Testis (tissue), 3 donors: ENCODE data around the gene CACNB4. TPM values are rescaled to one million over a fixed set of nuclear protein-coding genes. Genes with fewer than 3 reads are reported as not detected.

Source experiments
- DNase-seq: peaks from one replicate; pipeline ENCODE4 v3.0.0-alpha.2; 2019
- H3K27ac ChIP-seq, 2 donors: fragments of 200-600 bp; sonication (generic); one replicate each; pipeline ENCODE4 v1.5.1; 2019
- H3K27me3 ChIP-seq: fragments of 200-600 bp; sonication (generic); one replicate; pipeline ENCODE4 v1.5.1; 2019
- H3K36me3 ChIP-seq: fragments of 200-600 bp; sonication (generic); one replicate; pipeline ENCODE4 v1.5.1; 2017; ENCODE audit warnings: low read depth; ENCODE audit errors: missing control alignments
- H3K4me1 ChIP-seq: fragments of 200-600 bp; sonication (generic); one replicate; pipeline ENCODE4 v1.5.1; 2019
- H3K4me3 ChIP-seq, 2 donors: fragments of 200-600 bp; sonication (generic); one replicate each; pipeline ENCODE4 v1.5.1; 2017 to 2019
- H3K9me3 ChIP-seq: fragments of 200-600 bp; sonication (generic); one replicate; pipeline ENCODE4 v1.5.1; 2017
- POLR2A ChIP-seq: fragments of 450-650 bp; IDR thresholded peaks from one replicate; pipeline ENCODE4 v1.6.1; 2017; ENCODE audit warnings: antibody characterized with exemption, mild to moderate bottlenecking, moderate library complexity
- WGBS, 2 donors: methylation state at CpG; one replicate each; pipeline ENCODE4 v1.1.5; 2018; 5-methylcytosine and 5-hydroxymethylcytosine counted together
- intact Hi-C: fragments of 100-400 bp; cut with DNase I; formaldehyde crosslinking; loops from one replicate; pipeline ENCODE4 v1.15.1; 2023; ENCODE audit warnings: low total_unique reads
- polyA plus RNA-seq: library from polyadenylated mRNA; stranded (reverse); fragments of 350-450 nt; fragmentation: Illumina TruSeq; extraction: RNeasy Lipid Tissue Mini Kit (QIAGEN cat#74804); gene quantifications from one replicate; pipeline ENCODE4 v1.2.3, GENCODE V29; 2014; ENCODE audit warnings: low read depth, low replicate concordance; ENCODE audit not compliant: insufficient read depth
- total RNA-seq, 2 donors: library from RNA; depleted of rRNA; stranded (reverse); fragments of >200 nt; gene quantifications; one replicate each; pipeline ENCODE4 v1.2.3, GENCODE V29; 2016
- TF ChIP-seq, protein P1 (sequence below), 3 experiments: fragments of 450-650 bp in 2 of 3; fragments of 200-600 bp in 1 of 3; sonication (generic) in 1 of 3; IDR thresholded peaks; one replicate each; pipeline ENCODE4 v1.5.1; 2016 to 2019; ENCODE audit warnings: antibody characterized with exemption in 3 of 3, mild to moderate bottlenecking in 2 of 3, moderate library complexity in 1 of 3

CACNB4 gene
- total and polyA plus RNA-seq, 3 donors from 2014 or later: 7.8 to 83.8 (median 82.2) TPM

GRCh38 chr2:151933266-151933804, 165.5 kb downstream of the CACNB4 start:
- no peak for DNase-seq
- no peak overlapping the region for H3K27ac ChIP-seq
- TF ChIP-seq, protein P1, sequence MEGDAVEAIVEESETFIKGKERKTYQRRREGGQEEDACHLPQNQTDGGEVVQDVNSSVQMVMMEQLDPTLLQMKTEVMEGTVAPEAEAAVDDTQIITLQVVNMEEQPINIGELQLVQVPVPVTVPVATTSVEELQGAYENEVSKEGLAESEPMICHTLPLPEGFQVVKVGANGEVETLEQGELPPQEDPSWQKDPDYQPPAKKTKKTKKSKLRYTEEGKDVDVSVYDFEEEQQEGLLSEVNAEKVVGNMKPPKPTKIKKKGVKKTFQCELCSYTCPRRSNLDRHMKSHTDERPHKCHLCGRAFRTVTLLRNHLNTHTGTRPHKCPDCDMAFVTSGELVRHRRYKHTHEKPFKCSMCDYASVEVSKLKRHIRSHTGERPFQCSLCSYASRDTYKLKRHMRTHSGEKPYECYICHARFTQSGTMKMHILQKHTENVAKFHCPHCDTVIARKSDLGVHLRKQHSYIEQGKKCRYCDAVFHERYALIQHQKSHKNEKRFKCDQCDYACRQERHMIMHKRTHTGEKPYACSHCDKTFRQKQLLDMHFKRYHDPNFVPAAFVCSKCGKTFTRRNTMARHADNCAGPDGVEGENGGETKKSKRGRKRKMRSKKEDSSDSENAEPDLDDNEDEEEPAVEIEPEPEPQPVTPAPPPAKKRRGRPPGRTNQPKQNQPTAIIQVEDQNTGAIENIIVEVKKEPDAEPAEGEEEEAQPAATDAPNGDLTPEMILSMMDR (IDR thresholded peaks at IDR 0.05): no peak
- TF ChIP-seq POLR2A: no peak
- H3K4me1 ChIP-seq: no peaks in the 10 kb centered on the region
- intact Hi-C loops: no loop called here
- H3K36me3 ChIP-seq: no peaks in the 10 kb centered on the region
- no peak overlapping the region for H3K4me3 ChIP-seq
- no peaks in the 10 kb centered on the region for H3K27me3 ChIP-seq
- no peaks in the 10 kb centered on the region for H3K9me3 ChIP-seq

- TF ChIP-seq POLR2A: no peak
- TF ChIP-seq, protein P1 (IDR thresholded peaks at IDR 0.05): no peak
- Histone ChIP-seq H3K4me3 (no peak overlapping the region), H3K9me3 (no peaks in the 10 kb centered on the region), H3K27me3 (no peaks in the 10 kb centered on the region), H3K4me1 (no peaks in the 10 kb centered on the region), H3K27ac (no peak overlapping the region), H3K36me3 (no peaks in the 10 kb centered on the region)
- WGBS, 2 donors: 88 to 96% methylated on average over 1 of the region's 1 CpG
- intact Hi-C loops: no loop called here
- no peak for DNase-seq
Observed at GRCh38 chr2:151931756-151932155, 167.1 kb downstream of the CACNB4 start.

DNA sequence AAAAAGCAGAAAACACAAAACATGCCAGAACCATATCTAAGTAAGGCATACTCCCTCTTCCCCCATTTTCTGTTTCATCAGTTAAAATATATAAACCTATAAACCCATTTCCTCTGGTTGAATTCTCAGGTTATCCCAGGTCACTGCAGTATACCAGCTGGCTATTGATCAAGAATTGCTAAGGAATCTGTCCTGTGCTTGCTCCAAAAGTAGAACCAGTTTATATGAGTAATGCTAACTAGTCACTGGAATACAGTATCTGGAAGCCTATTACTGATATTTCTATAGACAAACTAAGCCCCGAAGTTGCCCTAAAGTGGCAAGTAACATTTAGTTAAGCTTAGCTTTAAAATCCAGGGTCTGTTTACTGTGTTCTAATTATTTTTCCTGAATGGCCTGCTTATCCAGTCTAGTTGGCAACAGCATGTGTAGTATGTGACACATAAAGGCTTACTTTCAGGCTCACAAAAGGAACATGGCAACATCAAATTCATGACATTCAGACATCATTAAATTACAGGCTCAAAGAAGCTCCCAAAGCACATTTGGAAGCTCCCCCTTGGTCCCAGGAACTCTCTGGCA, 167.7 kb downstream of the CACNB4 start:
- Histone ChIP-seq H3K4me3 (no peak overlapping the region), H3K36me3 (no peaks in the 10 kb centered on the region), H3K27me3 (no peaks in the 10 kb centered on the region), H3K4me1 (no peaks in the 10 kb centered on the region), H3K9me3 (no peaks in the 10 kb centered on the region), H3K27ac (no peak overlapping the region)
- WGBS, 2 donors: 85 to 92% methylated on average over 1 of the region's 1 CpG
- TF ChIP-seq POLR2A: no peak
- TF ChIP-seq, protein P1 (IDR thresholded peaks at IDR 0.05): no peak
- no peak for DNase-seq
- intact Hi-C loops: no loop called here

- DNase-seq: no peak
- H3K4me3 ChIP-seq: no peak overlapping the region
- no peak overlapping the region for H3K27ac ChIP-seq
- no peaks in the 10 kb centered on the region for H3K4me1 ChIP-seq
- no peaks in the 10 kb centered on the region for H3K9me3 ChIP-seq
- WGBS, 2 donors: 85 to 90% methylated on average over 2 of the region's 2 CpGs
- intact Hi-C loops: no loop called here
- TF ChIP-seq, protein P1 (IDR thresholded peaks at IDR 0.05): no peak
- no peak for TF ChIP-seq POLR2A
- no peaks in the 10 kb centered on the region for H3K27me3 ChIP-seq
- H3K36me3 ChIP-seq: no peaks in the 10 kb centered on the region
Observed at GRCh38 chr2:151930042-151930441, 168.8 kb downstream of the CACNB4 start.

GRCh38 chr2:151928380-151928779, 170.5 kb downstream of the CACNB4 start:
- intact Hi-C loops: no loop called here
- Histone ChIP-seq H3K36me3 (no peaks in the 10 kb centered on the region), H3K4me1 (peaks cover 3% of the 10 kb centered on the region), H3K4me3 (no peak overlapping the region), H3K9me3 (no peaks in the 10 kb centered on the region), H3K27me3 (no peaks in the 10 kb centered on the region), H3K27ac (no peak overlapping the region)
- no peak for DNase-seq
- 91 to 100% methylated on average over 2 of the region's 2 CpGs for WGBS, 2 donors
- TF ChIP-seq POLR2A: no peak
- TF ChIP-seq, protein P1 (IDR thresholded peaks at IDR 0.05): no peak
